Stomach (tissue), 9 donors: ENCODE measurements around the gene KIAA1614. TPM values are rescaled to one million over a fixed set of nuclear protein-coding genes. Genes with fewer than 3 reads are reported as not detected.

Experiments used
- DNase-seq, 2 donors: peaks; one replicate each; pipeline versions ENCODE4 v3.0.0 to v3.0.0-alpha.2; 2013 to 2019
- H3K27ac ChIP-seq, 5 donors: fragments of 200-600 bp in 4 of 5; sonication (generic) in 4 of 5; one replicate each; pipeline ENCODE4 v1.5.1; 2013 to 2019; ENCODE audit warnings: mild to moderate bottlenecking in 1 of 5, moderate library complexity in 1 of 5
- H3K27me3 ChIP-seq, 3 donors: fragments of 200-600 bp; sonication (generic); one replicate each; pipeline ENCODE4 v1.5.1; 2017 to 2019; ENCODE audit warnings: mixed run types in 1 of 3
- H3K36me3 ChIP-seq, 4 donors: fragments of 200-600 bp; sonication (generic); 1 replicate in 3 of 4; 2 replicates in 1 of 4; pipeline ENCODE4 v1.5.1; 2016 to 2019
- H3K4me1 ChIP-seq, 4 donors: fragments of 200-600 bp; sonication (generic); one replicate each; pipeline ENCODE4 v1.5.1; 2016 to 2019
- H3K4me3 ChIP-seq, 4 donors: fragments of 200-600 bp; sonication (generic) in 3 of 4; one replicate each; pipeline ENCODE4 v1.5.1; 2016 to 2019; ENCODE audit warnings: mild to moderate bottlenecking in 1 of 4
- H3K9me3 ChIP-seq, 4 donors: fragments of 200-600 bp; sonication (generic); one replicate each; pipeline ENCODE4 v1.5.1; 2016 to 2019
- CTCF ChIP-seq, 7 experiments: fragments of 450-650 bp in 4 of 7; fragments of 200-600 bp in 3 of 7; sonication (generic) in 3 of 7; IDR thresholded peaks; one replicate each; pipeline ENCODE4 v1.5.1; 2016 to 2019; ENCODE audit warnings: antibody characterized with exemption in 7 of 7, control low read depth in 2 of 7, mild to moderate bottlenecking in 1 of 7
- EP300 ChIP-seq: sonication (generic); formaldehyde crosslinking; IDR thresholded peaks from one replicate; pipeline ENCODE4 v1.6.1; 2017; ENCODE audit warnings: antibody characterized with exemption
- POLR2A ChIP-seq, 4 donors: fragments of 450-650 bp; IDR thresholded peaks; one replicate each; pipeline ENCODE4 v1.6.1; 2016; ENCODE audit warnings: antibody characterized with exemption in 4 of 4, control low read depth in 2 of 4, mild to moderate bottlenecking in 1 of 4, moderate library complexity in 1 of 4
- POLR2AphosphoS5 ChIP-seq, 3 donors: sonication (generic); formaldehyde crosslinking; IDR thresholded peaks; one replicate each; pipeline ENCODE4 v1.6.1; 2016; ENCODE audit warnings: antibody characterized with exemption in 3 of 3
- WGBS, 5 donors: extraction: QIAGEN DNeasy Blood & Tissue Kit in 3 of 5; methylation state at CpG; one replicate each; pipeline versions ENCODE4 v1.1.5 to v1.1.7; 2013 to 2018; 5-methylcytosine and 5-hydroxymethylcytosine counted together
- intact Hi-C: fragments of 100-400 bp; cut with DNase I; formaldehyde crosslinking; loops from one replicate; pipeline ENCODE4 v1.15.1; 2023; ENCODE audit warnings: low total_unique reads
- polyA plus RNA-seq, 3 donors: library from polyadenylated mRNA; stranded (reverse); fragments of 200-250 nt; gene quantifications; one replicate each; pipeline ENCODE4 v1.2.3, GENCODE V29; 2013
- total RNA-seq, 5 donors: library from RNA; depleted of rRNA; stranded (reverse); fragments of >200 nt; gene quantifications; one replicate each; pipeline versions ENCODE4 v1.1.0 to v1.2.3, GENCODE V29; 2014 to 2016
- donor health status: healthy with polysubstance abuse.
- donor health status: Bipolar disorder and iron deficiency.
- donor health status: healthy.

KIAA1614 gene
- total and polyA plus RNA-seq, 8 donors, result under 0.01 to 6.1 (median 1.8) TPM; not detected in 1

GRCh38 chr1:180976191-180976590, 63.5 kb downstream of the KIAA1614 start:
- DNase-seq, result no peak
- TF ChIP-seq POLR2A (IDR thresholded peaks at IDR 0.05) (no peak), EP300 (no peak), POLR2AphosphoS5 (IDR thresholded peaks at IDR 0.05) (no peak), CTCF (IDR thresholded peaks at IDR 0.05) (no peak)
- H3K9me3 ChIP-seq, result no peaks in the 10 kb centered on the region
- WGBS, 5 donors, result 85 to 91% (median 90%) methylated on average over 12 of the region's 12 CpGs
- H3K27ac ChIP-seq, result peak overlapping the region in 2 of 5 donors; percentile 52 to 72
- H3K27me3 ChIP-seq, result no peaks in the 10 kb centered on the region
- peaks cover 0 to 50% (median 28%) of the 10 kb centered on the region in 4 donors for H3K4me1 ChIP-seq
- intact Hi-C loops, result no loop called here
- H3K36me3 ChIP-seq, result peaks cover 12 to 59% (median 51%) of the 10 kb centered on the region in 4 donors
- H3K4me3 ChIP-seq, result no peak overlapping the region

GRCh38 chr1:180976732-180977357, 64.1 kb downstream of the KIAA1614 start:
- H3K4me3 ChIP-seq, result no peak overlapping the region

GRCh38 chr1:180981596-180982387, 69.1 kb downstream of the KIAA1614 start:
- Histone ChIP-seq H3K27ac (no peak overlapping the region), H3K9me3 (no peaks in the 10 kb centered on the region), H3K4me3 (no peak overlapping the region), H3K36me3 (peaks cover 22 to 76% (median 70%) of the 10 kb centered on the region in 4 donors), H3K4me1 (peaks cover 0 to 20% (median 5%) of the 10 kb centered on the region in 4 donors), H3K27me3 (no peaks in the 10 kb centered on the region)
- TF ChIP-seq EP300 (no peak), POLR2A (IDR thresholded peaks at IDR 0.05) (no peak), POLR2AphosphoS5 (IDR thresholded peaks at IDR 0.05) (no peak), CTCF (IDR thresholded peaks at IDR 0.05) (no peak)
- peak in 1 of 2 donors; percentile 57 for DNase-seq
- 62 to 85% (median 69%) methylated on average over 11 of the region's 11 CpGs for WGBS, 5 donors
- intact Hi-C loops, result no loop called here

More at GRCh38 chr1:180976732-180977357, 64.1 kb downstream of the KIAA1614 start:
- intact Hi-C loops, result no loop called here
- DNase-seq, result peak in 1 of 2 donors; percentile 81
- Histone ChIP-seq H3K36me3 (peaks cover 12 to 60% (median 52%) of the 10 kb centered on the region in 4 donors), H3K27ac (peak overlapping the region; percentile 11 to 72 (median 57)), H3K9me3 (no peaks in the 10 kb centered on the region), H3K4me1 (peaks cover 0 to 50% (median 28%) of the 10 kb centered on the region in 4 donors), H3K27me3 (no peaks in the 10 kb centered on the region)
- no peak for TF ChIP-seq CTCF (IDR thresholded peaks at IDR 0.05)
- peak in 1 of 3 donors; percentile 37 for TF ChIP-seq POLR2AphosphoS5 (IDR thresholded peaks at IDR 0.05)
- 65 to 82% (median 71%) methylated on average over 6 of the region's 6 CpGs for WGBS, 5 donors

- WGBS, 5 donors, result 55 to 85% (median 71%) methylated on average over 1 of the region's 1 CpG
- no peaks in the 10 kb centered on the region for H3K9me3 ChIP-seq
- H3K36me3 ChIP-seq, result peaks cover 28 to 77% (median 70%) of the 10 kb centered on the region in 4 donors
- intact Hi-C loops, result no loop called here
- peaks cover 0 to 13% (median 0%) of the 10 kb centered on the region in 4 donors for H3K4me1 ChIP-seq
- no peak for DNase-seq
- H3K27me3 ChIP-seq, result no peaks in the 10 kb centered on the region
- H3K4me3 ChIP-seq, result no peak overlapping the region
- no peak overlapping the region for H3K27ac ChIP-seq
- TF ChIP-seq CTCF (IDR thresholded peaks at IDR 0.05), result no peak
- TF ChIP-seq POLR2AphosphoS5 (IDR thresholded peaks at IDR 0.05), result no peak
- TF ChIP-seq EP300, result no peak
- TF ChIP-seq POLR2A (IDR thresholded peaks at IDR 0.05), result no peak
These were observed 69.7 kb downstream of the KIAA1614 start for GRCh38 chr1:180982422-180982821.
